ENCODE measurements around the gene C9orf78. TPM values are rescaled to one million over a fixed set of nuclear protein-coding genes. Genes with fewer than 3 reads are reported as not detected.

The C9orf78 gene
- total and polyA plus RNA-seq, 9 of the 15 experiments (the other 6 are each of a cell fraction or from before 2014, with no cell fraction given), result 94.6 to 266 (median 202) TPM

DNA sequence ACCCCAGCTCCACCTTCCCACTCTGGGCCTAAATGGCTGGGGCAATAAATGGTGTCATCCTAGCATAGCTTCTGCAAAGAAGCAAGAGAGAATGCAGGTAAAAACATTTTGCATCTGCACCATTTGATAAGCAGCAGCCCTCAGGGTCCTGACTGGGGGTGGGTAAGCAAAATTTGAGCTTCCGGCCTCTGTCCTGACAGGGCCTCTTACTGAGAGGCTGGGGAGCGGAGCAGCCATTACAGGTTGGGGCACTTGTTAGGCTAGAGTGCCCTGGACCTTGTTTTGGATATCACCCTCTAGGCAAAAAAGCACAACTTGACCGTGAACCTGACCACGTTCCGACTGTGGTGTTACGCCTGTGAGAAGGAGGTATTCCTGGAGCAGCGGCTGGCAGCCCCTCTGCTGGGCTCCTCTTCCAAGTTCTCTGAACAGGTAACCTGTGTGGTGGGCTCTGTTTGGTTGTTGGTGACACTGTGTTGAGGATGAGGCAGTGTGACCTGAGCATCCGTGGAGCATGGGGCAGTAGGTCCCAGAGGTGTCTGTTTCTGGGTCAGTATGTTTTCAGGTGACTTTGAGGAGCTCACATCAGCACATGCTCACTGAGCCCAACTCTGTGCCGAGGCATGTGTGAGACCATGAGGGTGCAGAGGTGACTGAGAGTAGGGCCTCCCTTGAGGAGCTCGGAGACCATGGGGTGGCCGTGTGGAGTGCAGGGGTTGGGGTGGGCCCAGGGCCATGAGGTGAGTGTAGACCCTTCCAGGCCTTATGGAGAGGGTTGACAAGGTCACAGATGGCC is 23.3 kb upstream of the C9orf78 start (continued):
- TF ChIP-seq, protein P1, sequence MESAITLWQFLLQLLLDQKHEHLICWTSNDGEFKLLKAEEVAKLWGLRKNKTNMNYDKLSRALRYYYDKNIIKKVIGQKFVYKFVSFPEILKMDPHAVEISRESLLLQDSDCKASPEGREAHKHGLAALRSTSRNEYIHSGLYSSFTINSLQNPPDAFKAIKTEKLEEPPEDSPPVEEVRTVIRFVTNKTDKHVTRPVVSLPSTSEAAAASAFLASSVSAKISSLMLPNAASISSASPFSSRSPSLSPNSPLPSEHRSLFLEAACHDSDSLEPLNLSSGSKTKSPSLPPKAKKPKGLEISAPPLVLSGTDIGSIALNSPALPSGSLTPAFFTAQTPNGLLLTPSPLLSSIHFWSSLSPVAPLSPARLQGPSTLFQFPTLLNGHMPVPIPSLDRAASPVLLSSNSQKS (CRISPR knock-in tag; IDR thresholded peaks at IDR 0.05), result no peak
- TF ChIP-seq, protein P2, sequence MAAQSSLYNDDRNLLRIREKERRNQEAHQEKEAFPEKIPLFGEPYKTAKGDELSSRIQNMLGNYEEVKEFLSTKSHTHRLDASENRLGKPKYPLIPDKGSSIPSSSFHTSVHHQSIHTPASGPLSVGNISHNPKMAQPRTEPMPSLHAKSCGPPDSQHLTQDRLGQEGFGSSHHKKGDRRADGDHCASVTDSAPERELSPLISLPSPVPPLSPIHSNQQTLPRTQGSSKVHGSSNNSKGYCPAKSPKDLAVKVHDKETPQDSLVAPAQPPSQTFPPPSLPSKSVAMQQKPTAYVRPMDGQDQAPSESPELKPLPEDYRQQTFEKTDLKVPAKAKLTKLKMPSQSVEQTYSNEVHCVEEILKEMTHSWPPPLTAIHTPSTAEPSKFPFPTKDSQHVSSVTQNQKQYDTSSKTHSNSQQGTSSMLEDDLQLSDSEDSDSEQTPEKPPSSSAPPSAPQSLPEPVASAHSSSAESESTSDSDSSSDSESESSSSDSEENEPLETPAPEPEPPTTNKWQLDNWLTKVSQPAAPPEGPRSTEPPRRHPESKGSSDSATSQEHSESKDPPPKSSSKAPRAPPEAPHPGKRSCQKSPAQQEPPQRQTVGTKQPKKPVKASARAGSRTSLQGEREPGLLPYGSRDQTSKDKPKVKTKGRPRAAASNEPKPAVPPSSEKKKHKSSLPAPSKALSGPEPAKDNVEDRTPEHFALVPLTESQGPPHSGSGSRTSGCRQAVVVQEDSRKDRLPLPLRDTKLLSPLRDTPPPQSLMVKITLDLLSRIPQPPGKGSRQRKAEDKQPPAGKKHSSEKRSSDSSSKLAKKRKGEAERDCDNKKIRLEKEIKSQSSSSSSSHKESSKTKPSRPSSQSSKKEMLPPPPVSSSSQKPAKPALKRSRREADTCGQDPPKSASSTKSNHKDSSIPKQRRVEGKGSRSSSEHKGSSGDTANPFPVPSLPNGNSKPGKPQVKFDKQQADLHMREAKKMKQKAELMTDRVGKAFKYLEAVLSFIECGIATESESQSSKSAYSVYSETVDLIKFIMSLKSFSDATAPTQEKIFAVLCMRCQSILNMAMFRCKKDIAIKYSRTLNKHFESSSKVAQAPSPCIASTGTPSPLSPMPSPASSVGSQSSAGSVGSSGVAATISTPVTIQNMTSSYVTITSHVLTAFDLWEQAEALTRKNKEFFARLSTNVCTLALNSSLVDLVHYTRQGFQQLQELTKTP (IDR thresholded peaks at IDR 0.05; ENCODE audit: low read depth in 1 of 2, partially characterized antibody in 2 of 2), result peak in 1 of 2 experiments; percentile 49
- TF ChIP-seq ATF7 (IDR thresholded peaks at IDR 0.05), result no peak
- TF ChIP-seq, protein P3, sequence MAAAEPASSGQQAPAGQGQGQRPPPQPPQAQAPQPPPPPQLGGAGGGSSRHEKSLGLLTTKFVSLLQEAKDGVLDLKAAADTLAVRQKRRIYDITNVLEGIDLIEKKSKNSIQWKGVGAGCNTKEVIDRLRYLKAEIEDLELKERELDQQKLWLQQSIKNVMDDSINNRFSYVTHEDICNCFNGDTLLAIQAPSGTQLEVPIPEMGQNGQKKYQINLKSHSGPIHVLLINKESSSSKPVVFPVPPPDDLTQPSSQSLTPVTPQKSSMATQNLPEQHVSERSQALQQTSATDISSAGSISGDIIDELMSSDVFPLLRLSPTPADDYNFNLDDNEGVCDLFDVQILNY (CRISPR knock-in tag; IDR thresholded peaks at IDR 0.05), result no peak
- TF ChIP-seq MYC (IDR thresholded peaks at IDR 0.05; ENCODE audit: low read depth, low read length), result peak; percentile 16; the same call in 1 of the 2 replicates
- TF ChIP-seq MYC (CRISPR knock-in tag; IDR thresholded peaks at IDR 0.05; ENCODE audit: borderline replicate concordance, low read depth), result no peak
- no peak for TF ChIP-seq POU5F1 (IDR thresholded peaks at IDR 0.05; ENCODE audit: borderline replicate concordance, low read depth, low read length, partially characterized antibody)
- no peak for TF ChIP-seq ARID1B (IDR thresholded peaks at IDR 0.05)
- TF ChIP-seq SMC3 (conservative IDR thresholded peaks at IDR 0.05; ENCODE audit: insufficient read depth, low read depth, low read length), result no peak
- TF ChIP-seq C11orf30 (IDR thresholded peaks at IDR 0.05; ENCODE audit: low read depth), result no peak
- TF ChIP-seq, protein P4, sequence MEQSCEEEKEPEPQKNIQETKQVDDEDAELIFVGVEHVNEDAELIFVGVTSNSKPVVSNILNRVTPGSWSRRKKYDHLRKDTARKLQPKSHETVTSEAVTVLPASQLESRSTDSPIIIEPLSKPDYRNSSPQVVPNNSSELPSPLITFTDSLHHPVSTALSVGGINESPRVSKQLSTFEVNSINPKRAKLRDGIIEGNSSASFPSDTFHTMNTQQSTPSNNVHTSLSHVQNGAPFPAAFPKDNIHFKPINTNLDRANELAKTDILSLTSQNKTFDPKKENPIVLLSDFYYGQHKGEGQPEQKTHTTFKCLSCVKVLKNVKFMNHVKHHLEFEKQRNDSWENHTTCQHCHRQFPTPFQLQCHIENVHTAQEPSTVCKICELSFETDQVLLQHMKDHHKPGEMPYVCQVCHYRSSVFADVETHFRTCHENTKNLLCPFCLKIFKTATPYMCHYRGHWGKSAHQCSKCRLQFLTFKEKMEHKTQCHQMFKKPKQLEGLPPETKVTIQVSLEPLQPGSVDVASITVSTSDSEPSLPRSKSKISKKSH (CRISPR knock-in tag; IDR thresholded peaks at IDR 0.05), result no peak
- TF ChIP-seq HMG20A (CRISPR knock-in tag; conservative IDR thresholded peaks at IDR 0.05), result no peak
- TF ChIP-seq, protein P5, sequence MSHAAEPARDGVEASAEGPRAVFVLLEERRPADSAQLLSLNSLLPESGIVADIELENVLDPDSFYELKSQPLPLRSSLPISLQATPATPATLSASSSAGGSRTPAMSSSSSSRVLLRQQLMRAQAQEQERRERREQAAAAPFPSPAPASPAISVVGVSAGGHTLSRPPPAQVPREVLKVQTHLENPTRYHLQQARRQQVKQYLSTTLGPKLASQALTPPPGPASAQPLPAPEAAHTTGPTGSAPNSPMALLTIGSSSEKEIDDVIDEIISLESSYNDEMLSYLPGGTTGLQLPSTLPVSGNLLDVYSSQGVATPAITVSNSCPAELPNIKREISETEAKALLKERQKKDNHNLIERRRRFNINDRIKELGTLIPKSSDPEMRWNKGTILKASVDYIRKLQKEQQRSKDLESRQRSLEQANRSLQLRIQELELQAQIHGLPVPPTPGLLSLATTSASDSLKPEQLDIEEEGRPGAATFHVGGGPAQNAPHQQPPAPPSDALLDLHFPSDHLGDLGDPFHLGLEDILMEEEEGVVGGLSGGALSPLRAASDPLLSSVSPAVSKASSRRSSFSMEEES (CRISPR knock-in tag; IDR thresholded peaks at IDR 0.05), result no peak
- TF ChIP-seq MYNN (IDR thresholded peaks at IDR 0.05), result no peak
- no peak for TF ChIP-seq MYNN (CRISPR knock-in tag; IDR thresholded peaks at IDR 0.05)
- TF ChIP-seq SUPT5H (IDR thresholded peaks at IDR 0.05), result peak; percentile 69
- TF ChIP-seq ZNF311 (CRISPR knock-in tag; IDR thresholded peaks at IDR 0.05), result no peak
